Effector memory CD8-positive, alpha-beta T cell (primary cell): Measurements from ENCODE around the gene BPIFB6.

ENCODE experiments used
- ATAC-seq: fragments of 150-1000 bp; cut with Tn5 transposase; replicated peaks from 2 replicates; pipeline ENCODE4 v1.10.0; 2021; ENCODE audit warnings: mild to moderate bottlenecking, moderate library complexity
- DNase-seq, 3 experiments: peaks; one replicate each; pipeline ENCODE4 v3.0.0; 2021
- H3K27ac Mint-ChIP-seq, 2 donors: one replicate each; pipeline ENCODE4 v1.8.0; 2022; ENCODE audit warnings: mild to moderate bottlenecking in 2 of 2, mixed read lengths in 2 of 2, moderate library complexity in 2 of 2
- H3K27me3 Mint-ChIP-seq, 2 donors: one replicate each; pipeline ENCODE4 v1.8.0; 2022; ENCODE audit warnings: mixed read lengths in 2 of 2
- H3K36me3 Mint-ChIP-seq: one replicate; pipeline ENCODE4 v1.8.0; 2022; ENCODE audit warnings: mild to moderate bottlenecking, moderate library complexity, mixed read lengths; ENCODE audit not compliant: insufficient read depth
- H3K4me1 Mint-ChIP-seq, 2 donors: one replicate each; pipeline ENCODE4 v1.8.0; 2022; ENCODE audit warnings: low read depth in 2 of 2, mixed read lengths in 2 of 2
- H3K4me3 Mint-ChIP-seq, 2 donors: one replicate each; pipeline ENCODE4 v1.8.0; 2022; ENCODE audit warnings: mild to moderate bottlenecking in 2 of 2, mixed read lengths in 2 of 2, moderate library complexity in 2 of 2
- H3K9me3 Mint-ChIP-seq, 2 donors: one replicate each; pipeline ENCODE4 v1.8.0; 2022; ENCODE audit warnings: mixed read lengths in 2 of 2

BPIFB6 gene

GRCh38 chr20:33093582-33093981 is 62.1 kb downstream of the BPIFB6 start:
- Mint-ChIP-seq H3K27me3 (no peaks in the 10 kb centered on the region), H3K27ac (no peak overlapping the region), H3K9me3 (no peaks in the 10 kb centered on the region), H3K4me3 (no peak overlapping the region), H3K4me1 (no peaks in the 10 kb centered on the region), H3K36me3 (no peaks in the 10 kb centered on the region)
- DNase-seq (no peak), ATAC-seq (no peak)
